NCI-H1417 (cell line): Measurements from ENCODE around the gene AFTPH.

Source experiments
- DNase-seq, 3 experiments: peaks; one replicate each; lab custom pipeline; 2025; lab: John Stamatoyannopoulos, UW

Gene AFTPH, protein sequence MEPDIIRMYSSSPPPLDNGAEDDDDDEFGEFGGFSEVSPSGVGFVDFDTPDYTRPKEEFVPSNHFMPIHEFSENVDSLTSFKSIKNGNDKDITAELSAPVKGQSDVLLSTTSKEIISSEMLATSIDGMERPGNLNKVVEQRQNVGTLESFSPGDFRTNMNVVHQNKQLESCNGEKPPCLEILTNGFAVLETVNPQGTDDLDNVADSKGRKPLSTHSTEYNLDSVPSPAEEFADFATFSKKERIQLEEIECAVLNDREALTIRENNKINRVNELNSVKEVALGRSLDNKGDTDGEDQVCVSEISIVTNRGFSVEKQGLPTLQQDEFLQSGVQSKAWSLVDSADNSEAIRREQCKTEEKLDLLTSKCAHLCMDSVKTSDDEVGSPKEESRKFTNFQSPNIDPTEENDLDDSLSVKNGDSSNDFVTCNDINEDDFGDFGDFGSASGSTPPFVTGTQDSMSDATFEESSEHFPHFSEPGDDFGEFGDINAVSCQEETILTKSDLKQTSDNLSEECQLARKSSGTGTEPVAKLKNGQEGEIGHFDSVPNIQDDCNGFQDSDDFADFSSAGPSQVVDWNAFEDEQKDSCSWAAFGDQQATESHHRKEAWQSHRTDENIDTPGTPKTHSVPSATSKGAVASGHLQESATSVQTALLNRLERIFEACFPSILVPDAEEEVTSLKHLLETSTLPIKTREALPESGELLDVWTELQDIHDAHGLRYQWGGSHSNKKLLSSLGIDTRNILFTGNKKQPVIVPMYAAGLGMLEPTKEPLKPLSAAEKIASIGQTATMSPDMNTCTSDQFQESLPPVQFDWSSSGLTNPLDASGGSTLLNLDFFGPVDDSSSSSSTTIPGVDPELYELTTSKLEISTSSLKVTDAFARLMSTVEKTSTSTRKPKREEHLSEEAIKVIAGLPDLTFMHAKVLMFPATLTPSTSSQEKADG

DNA sequence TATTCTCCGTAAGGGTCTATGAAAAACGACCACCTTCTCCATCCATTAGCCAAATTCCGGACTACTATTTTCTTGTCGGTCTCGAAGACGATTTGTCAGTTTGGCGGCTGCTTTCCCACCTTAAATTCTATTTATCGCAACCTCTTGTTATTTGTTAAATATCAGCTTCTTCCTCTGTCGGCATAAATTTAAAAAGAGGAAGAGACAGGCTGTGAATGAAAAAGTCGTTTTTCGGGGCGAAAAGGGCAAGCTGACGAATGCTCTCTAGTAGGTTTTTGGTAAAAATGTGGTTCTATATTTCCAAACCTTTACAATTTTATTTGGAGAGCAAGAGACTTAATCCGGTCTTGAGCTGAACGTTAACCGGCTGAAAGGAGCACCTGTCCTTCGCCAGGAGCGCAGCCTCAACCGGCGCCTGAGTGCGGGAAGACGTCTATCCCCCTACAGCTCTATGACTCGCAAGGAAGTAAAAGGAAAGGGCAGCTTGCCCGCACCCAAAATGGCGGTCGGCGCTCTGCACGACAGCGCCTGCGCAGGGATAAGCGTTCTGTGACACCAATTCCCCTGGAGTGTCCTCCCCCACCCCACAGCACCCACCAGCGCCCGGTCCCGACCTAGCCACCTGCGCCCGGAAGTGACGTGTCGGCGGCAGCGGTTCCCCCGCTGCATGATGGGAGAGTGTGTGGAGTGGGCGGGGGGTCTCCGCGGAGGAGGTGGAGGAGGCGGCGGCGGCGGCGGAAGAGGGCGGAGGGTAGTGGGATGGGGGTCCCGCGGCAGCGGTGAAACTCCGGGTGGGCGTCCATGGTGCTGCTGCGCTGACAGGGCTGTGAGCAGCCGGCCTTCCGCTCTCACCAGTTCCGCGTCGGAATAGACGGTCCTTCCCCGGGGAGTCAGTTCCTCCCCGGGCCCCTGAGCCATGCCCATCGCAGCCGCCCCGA is at the start of gene AFTPH:
Gene AFTPH, plus strand, starts transcription at position 663 of the 938 bp plus-strand sequence. CDS start 27,147 bp downstream, outside the sequence.
- DNase-seq: peak; percentile 99 to 100 (median 100)

DNA sequence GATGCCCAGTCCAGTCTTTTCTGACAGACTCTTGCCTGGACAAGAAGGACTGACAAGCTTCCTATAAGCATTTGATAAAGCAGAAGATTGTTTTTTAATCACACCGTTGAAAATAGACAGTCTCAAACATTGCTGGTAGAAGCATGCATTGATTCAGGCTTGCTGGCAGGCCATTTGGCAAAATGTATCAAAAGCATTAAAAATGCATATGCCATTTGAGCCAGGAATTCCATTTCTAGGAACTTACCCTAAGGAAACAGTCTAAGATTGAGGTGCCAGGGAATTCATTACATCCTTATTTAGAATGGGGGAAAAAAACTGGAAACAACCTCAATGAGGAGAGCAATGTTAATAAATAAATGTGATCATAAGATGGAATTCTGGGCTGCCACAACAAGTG is 49.5 kb upstream of the AFTPH start:
- DNase-seq: no peak

DNA sequence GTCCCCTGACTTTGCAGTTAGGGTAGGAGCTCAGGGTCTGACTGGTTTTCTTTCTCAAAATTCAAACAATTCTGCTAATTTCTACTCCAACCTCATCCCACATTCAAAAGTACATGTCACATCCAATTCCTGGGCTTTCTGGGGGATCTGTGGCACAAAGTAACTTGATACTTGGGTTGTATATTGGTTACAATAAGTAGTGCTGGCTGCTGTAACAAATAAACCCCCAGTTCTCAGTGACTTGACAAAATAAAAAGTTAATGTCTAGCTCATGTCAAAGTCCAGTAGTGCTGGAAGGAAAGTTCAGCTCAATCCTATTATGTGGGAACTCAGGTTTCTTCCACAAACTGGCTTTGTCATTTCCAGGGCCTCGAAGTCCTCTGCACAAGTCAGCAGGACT is 47.1 kb upstream of the AFTPH start:
- no peak for DNase-seq

DNA sequence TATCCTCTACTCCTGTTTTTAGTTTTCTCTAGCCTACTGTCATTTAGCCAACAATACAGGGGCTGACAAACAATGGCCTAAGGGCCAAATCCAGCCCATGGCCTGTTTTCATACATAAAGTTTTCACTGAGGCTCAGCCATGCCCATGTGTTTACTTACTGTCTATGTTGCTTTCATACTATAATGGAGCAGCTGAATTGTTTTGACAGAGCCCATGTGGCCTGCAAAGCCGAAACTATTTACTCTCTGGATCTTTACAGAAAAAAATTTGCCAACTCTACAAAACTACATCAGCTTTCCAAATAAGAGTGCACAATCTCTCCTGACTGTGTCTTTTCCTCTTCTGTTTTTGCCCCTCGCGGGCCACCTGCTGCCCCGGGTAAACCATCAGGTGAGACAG is 46.1 kb upstream of the AFTPH start:
- DNase-seq: peak in 1 of 3 experiments; percentile 43

DNA sequence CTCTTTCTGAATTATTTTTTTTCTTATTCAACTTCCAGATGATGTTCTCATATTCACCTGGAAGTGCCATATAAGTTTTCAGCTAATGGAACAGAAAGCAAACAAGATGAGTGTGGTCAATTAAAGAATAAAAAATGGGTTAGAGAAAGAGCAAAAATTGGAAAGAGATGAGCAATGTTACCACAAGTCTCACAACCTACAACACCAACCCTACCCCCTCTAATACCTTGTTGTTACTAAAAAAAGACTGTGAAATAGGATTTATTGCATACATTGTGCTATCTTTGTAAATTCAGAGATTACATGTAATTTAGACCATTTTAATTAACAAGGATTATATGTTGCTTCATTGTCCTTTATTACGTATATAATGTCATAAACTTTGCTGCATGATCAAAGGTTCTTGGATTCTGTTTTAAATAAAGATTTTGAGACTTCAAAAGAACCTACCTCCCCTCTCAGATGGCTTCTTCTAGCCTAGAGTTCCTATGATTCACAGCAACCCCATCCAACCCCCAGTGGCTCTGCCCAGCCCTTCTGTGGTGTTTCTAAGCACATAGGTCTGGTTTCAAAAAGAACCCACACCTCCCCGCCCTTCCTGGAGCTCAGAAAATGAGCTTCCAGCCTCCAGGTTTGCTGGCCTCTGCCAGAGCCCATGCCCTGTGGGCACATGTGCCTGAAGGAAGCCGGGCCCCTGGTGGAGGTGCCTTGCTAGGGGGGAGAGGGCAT is 45.5 kb upstream of the AFTPH start:
- no peak for DNase-seq

GRCh38 chr2:64479259-64480117 is 44.6 kb upstream of the AFTPH start:
- peak in 1 of 3 experiments; percentile 35 for DNase-seq

DNA sequence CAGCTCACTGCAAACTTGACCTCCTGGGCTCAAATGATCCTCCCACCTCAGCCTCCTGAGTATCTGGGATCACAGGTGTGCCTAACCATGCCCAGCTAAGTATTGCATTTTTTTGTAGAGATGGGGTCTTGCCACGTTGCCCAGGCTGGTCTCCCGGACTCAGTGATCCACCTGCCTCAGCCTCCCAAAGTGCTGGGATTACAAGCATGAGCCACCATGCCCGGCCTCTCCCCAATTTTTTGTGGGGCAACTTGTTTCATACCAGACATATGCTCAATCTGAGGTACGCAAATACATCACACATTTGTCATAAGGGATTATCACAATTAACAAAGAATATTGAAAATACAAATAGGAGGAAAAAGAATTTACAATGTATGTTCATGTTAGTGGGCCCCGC is 42.5 kb upstream of the AFTPH start:
- no peak for DNase-seq

GRCh38 chr2:64482243-64482642 is 41.9 kb upstream of the AFTPH start:
- no peak for DNase-seq

GRCh38 chr2:64482765-64483504 is 41.2 kb upstream of the AFTPH start:
- peak in 2 of 3 experiments; percentile 46 to 61 for DNase-seq

DNA sequence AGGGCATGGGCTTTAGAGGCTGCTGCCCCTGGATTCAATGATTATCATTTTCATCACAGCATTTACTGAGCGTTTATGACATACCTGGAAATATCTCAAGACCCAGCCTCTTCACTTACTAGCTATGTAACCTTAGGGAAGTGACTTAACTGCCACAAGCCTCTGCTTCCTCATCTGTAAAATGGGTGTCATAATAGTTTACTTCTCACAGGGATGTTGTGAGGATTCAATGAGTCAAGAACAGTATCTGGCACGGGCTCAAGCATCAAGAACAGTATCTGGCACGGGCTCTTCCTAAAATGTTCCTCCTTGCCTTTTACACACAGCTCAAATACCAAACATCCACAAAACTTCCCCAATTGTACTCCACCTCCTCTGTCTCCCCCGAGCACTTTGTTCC is 38.8 kb upstream of the AFTPH start:
- DNase-seq: no peak

DNA sequence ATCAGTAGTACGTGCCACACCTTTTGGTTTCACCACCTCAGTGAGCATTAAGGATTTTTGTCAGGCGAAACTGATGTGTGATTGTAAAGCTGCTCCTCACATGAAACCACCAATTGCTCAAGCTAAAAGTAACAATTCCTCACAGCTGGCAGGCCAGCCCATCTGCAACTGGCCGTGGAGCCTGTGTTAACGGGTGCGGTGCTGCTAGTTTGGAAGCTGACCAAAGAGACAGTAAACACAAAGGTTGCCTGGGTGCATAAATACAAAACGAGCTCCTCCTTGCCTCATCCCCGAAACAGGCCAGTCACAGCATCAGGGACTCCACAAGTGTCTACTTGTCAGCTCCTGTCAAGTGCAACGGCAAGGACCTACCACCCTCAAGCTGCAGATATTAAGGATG is 38.2 kb upstream of the AFTPH start:
- peak; percentile 54 to 92 (median 73) for DNase-seq

DNA sequence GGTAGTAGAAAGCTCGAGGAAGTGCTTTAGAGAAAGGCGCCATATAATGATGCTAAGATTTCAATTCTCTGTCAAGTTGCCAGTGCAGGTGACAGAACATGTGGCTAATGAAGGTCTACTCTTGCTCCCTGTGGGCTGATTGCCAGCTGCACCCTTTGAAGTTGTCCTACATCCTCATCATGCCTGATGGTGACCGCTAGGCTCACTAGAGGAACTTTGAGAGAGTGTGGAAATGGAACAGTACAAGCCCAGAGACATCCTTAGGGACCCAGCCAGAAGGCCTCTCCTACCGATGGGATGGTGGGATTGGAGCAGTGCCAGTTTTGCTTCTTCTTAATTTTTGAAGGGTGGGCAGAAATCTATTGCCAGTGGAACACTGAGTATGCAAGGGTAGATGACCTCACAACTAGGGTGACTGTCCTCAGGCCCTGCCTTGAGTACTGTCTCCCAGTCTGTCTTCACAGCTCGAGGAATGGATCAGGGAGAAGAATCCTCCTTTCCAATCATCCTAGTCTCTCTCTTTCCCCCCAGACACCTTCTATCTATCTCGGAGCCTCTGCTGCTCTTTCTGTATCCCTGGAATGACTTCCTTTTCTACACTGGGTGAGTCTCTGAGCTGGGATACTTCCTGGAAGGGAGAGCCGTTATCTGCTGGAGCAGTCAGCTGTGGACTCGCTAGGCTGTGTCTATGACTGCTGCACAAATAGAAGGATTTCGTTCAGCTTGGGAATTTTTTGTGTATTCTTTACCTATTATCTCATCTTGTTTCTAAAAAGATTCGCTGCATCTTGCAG is 36.7 kb upstream of the AFTPH start:
- peak in 1 of 3 experiments; percentile 57 for DNase-seq

DNA sequence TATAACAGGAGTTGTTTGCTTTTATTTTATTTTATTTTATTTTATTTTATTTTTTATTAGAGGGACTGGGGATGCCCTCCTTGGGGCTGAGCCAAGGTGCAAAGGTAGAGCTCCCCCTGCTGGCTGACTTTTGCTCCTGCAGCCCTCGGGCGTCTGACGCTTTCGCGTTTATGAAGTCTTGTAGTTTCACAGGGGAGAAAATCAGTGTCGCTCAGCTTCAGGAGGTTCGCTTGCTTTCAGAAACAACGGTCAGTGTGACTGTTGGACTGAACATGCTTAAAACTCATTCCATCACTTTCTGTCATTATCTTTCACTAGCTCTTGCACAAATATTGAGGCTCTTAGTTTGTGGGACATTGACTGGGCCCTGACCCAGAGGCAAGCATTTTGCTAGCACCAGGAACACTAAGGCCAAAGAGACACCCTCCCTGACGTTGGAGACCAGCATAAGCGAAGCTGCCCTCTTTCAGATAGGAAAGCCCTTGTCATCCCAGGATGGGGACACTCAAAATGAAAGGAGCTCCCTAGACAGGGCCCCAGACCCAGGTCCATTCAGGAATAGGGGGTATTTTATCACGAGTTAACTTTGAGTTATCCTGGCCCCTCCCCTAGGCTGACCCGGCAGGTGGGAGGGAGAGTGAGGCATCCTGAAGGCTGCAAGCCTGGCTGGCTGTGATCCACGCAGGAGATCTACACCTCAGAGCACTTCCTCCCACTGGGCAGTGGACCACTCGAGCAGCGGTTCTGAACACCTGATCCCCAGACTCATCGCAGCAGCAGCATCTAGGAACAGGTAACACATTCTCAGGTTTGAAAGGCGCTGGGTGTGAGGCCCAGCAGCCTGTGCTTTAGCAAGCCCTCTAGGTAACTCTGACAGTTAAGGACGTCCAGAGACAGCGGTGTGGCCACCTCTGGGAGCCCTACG is 35.8 kb upstream of the AFTPH start:
- DNase-seq: peak; percentile 31 to 96 (median 57)

- DNase-seq: no peak
Observed at GRCh38 chr2:64489081-64489751, 34.9 kb upstream of the AFTPH start.

DNA sequence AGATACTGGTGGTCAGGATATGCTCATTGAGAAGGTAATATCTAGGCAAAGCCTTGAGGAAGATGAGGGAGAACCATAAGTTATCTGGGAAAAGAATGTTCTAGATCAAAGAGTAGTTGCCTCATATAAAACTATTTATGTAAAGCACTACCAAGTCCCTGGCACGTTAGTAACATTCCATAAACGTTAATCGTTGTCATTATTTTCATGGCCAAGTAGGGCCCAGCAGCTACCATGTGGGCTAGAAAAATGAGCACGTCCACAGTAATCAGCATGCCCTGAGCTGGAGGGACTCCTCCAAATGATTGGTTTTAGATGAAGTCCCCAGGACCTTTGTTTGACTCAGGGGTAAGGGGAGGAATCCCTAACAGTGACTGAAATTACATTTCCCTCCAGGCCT is 32.7 kb upstream of the AFTPH start:
- DNase-seq: no peak

- no peak for DNase-seq
Observed at GRCh38 chr2:64492272-64492671, 31.9 kb upstream of the AFTPH start.

GRCh38 chr2:64492821-64493220 is 31.3 kb upstream of the AFTPH start:
- peak in 1 of 3 experiments; percentile 36 for DNase-seq
